Central memory CD8-positive, alpha-beta T cell (primary cell): ENCODE data around the gene TGM6.

ENCODE experiments used
- ATAC-seq: fragments of 150-1000 bp; cut with Tn5 transposase; replicated peaks from 2 replicates; pipeline ENCODE4 v1.10.0; 2022; ENCODE audit warnings: mild to moderate bottlenecking, moderate FRiP score, moderate number of reproducible peaks; ENCODE audit not compliant: poor library complexity, severe bottlenecking; ENCODE audit errors: extremely low read depth
- DNase-seq, 2 donors: peaks; one replicate each; pipeline ENCODE4 v3.0.0; 2021; ENCODE audit warnings: low spot score in 2 of 2
- H3K27ac Mint-ChIP-seq: one replicate; pipeline ENCODE4 v1.8.0; 2022; ENCODE audit warnings: low read depth, mild to moderate bottlenecking, moderate library complexity, mixed read lengths
- H3K27me3 Mint-ChIP-seq: one replicate; pipeline ENCODE4 v1.8.0; 2022; ENCODE audit warnings: mixed read lengths
- H3K36me3 Mint-ChIP-seq: one replicate; pipeline ENCODE4 v1.8.0; 2022; ENCODE audit warnings: mild to moderate bottlenecking, moderate library complexity, mixed read lengths; ENCODE audit not compliant: insufficient read depth
- H3K4me1 Mint-ChIP-seq: one replicate; pipeline ENCODE4 v1.8.0; 2022; ENCODE audit warnings: mixed read lengths
- H3K4me3 Mint-ChIP-seq: one replicate; pipeline ENCODE4 v1.8.0; 2022; ENCODE audit warnings: mild to moderate bottlenecking, moderate library complexity, mixed read lengths
- H3K9me3 Mint-ChIP-seq: one replicate; pipeline ENCODE4 v1.8.0; 2022; ENCODE audit warnings: mixed read lengths

TGM6 gene

GRCh38 chr20:2469991-2470422 is 89.3 kb downstream of the TGM6 start:
- H3K9me3 Mint-ChIP-seq, result no peaks in the 10 kb centered on the region
- peaks cover 46% of the 10 kb centered on the region for H3K4me1 Mint-ChIP-seq
- DNase-seq, result peak; percentile 43 to 59
- H3K4me3 Mint-ChIP-seq, result peak overlapping the region; percentile 95
- H3K27ac Mint-ChIP-seq, result peak overlapping the region; percentile 99
- H3K36me3 Mint-ChIP-seq, result peaks cover 44% of the 10 kb centered on the region
- no peaks in the 10 kb centered on the region for H3K27me3 Mint-ChIP-seq
- peak; percentile 65 for ATAC-seq

- H3K27ac Mint-ChIP-seq, result peak within 1 kb of the TSS; percentile 99
- H3K4me3 Mint-ChIP-seq, result peak within 1 kb of the TSS; percentile 95
- H3K4me1 Mint-ChIP-seq, result peaks cover 46% of the 10 kb centered on the region
- DNase-seq (peak; percentile 92 to 95), ATAC-seq (peak; percentile 93)
- H3K9me3 Mint-ChIP-seq, result no peaks in the 10 kb centered on the region
- H3K36me3 Mint-ChIP-seq, result peaks cover 38% of the 10 kb centered on the region
- no peaks in the 10 kb centered on the region for H3K27me3 Mint-ChIP-seq
Measured at GRCh38 chr20:2470423-2471193, 89.9 kb downstream of the TGM6 start, which contains the start of gene SNRPB. Gene SNRPB (minus strand): TSS chr20:2470789. CDS start chr20:2470690, 99 bp downstream.

GRCh38 chr20:2473516-2473915 is 92.8 kb downstream of the TGM6 start:
- DNase-seq, result no peak
- Mint-ChIP-seq H3K9me3 (no peaks in the 10 kb centered on the region), H3K4me3 (no peak overlapping the region), H3K27me3 (no peaks in the 10 kb centered on the region), H3K4me1 (peaks cover 26% of the 10 kb centered on the region), H3K36me3 (peaks cover 18% of the 10 kb centered on the region), H3K27ac (no peak overlapping the region)
- no peak for ATAC-seq

- DNase-seq, result no peak
- no peak overlapping the region for H3K4me3 Mint-ChIP-seq
- no peaks in the 10 kb centered on the region for H3K9me3 Mint-ChIP-seq
- peaks cover 5% of the 10 kb centered on the region for H3K36me3 Mint-ChIP-seq
- H3K27ac Mint-ChIP-seq, result no peak overlapping the region
- peaks cover 3% of the 10 kb centered on the region for H3K4me1 Mint-ChIP-seq
- no peaks in the 10 kb centered on the region for H3K27me3 Mint-ChIP-seq
- ATAC-seq, result no peak
Measured at GRCh38 chr20:2475850-2476741, 95.4 kb downstream of the TGM6 start.

DNA sequence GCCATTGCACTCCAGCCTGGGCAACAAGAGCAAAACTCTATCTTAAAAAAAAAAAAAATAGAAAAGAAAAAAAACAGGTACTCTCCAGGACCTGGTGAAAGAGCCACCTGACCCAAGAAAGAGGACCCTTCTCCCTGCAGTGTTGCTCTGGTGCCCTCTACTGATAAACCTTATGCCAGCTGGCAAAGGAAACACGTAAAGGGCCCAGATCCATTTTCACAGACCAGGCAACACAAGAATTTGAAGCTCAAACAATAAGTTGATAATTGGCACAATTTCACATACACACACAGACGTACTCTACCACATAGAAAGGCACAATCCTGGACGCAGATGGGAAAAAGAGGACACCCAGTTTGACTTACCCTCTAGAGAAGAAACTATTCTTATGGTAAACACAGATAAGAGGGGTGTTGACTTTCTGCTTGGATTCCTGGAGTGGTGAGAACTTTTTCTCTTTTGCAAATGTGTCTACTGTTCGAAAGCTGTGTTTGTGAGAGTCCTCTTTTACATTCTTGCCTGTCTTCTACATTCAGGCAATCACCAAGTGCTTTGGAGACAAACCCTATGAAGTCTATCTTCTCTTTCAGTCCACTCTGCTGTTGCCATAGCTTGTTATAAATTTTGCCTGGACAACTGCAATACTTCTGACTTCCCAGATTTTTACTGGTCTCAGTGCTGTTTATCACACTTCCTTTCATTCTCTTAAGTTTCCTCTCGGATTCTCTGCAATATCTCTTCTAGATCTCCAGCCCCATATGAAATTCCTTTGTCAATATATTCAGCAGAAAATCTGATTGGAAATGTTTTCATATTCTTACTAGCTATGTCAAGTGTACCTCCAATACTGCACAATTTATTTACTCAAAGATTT is 96.3 kb downstream of the TGM6 start:
- ATAC-seq, result no peak
- no peak overlapping the region for H3K4me3 Mint-ChIP-seq
- H3K27ac Mint-ChIP-seq, result no peak overlapping the region
- H3K9me3 Mint-ChIP-seq, result no peaks in the 10 kb centered on the region
- H3K36me3 Mint-ChIP-seq, result peaks cover 1% of the 10 kb centered on the region
- no peak for DNase-seq
- no peaks in the 10 kb centered on the region for H3K4me1 Mint-ChIP-seq
- H3K27me3 Mint-ChIP-seq, result no peaks in the 10 kb centered on the region

GRCh38 chr20:2480381-2480780 is 99.7 kb downstream of the TGM6 start:
- Mint-ChIP-seq H3K36me3 (peaks cover 7% of the 10 kb centered on the region), H3K4me1 (no peaks in the 10 kb centered on the region), H3K27ac (no peak overlapping the region), H3K4me3 (no peak overlapping the region), H3K27me3 (no peaks in the 10 kb centered on the region), H3K9me3 (no peaks in the 10 kb centered on the region)
- DNase-seq, result no peak
- no peak for ATAC-seq
